HepG2 (cell line): ENCODE measurements around the gene DDX50.

Source experiments
- ATF1 ChIP-seq: IDR thresholded peaks from 2 replicates; pipeline ENCODE4 v1.6.1; 2016; ENCODE audit warnings: mild to moderate bottlenecking, control low read depth
- BHLHE40 ChIP-seq: IDR thresholded peaks from 2 replicates; pipeline ENCODE4 v1.6.1; 2011; ENCODE audit warnings: low read length, improper control_type of control experiment
- CREB1 ChIP-seq, 2 experiments: fragments of 450-650 bp in 1 of 2; IDR thresholded peaks; 2 replicates each; pipeline ENCODE4 v1.6.1; 2016 to 2017; ENCODE audit warnings: control low read depth in 1 of 2, mild to moderate bottlenecking in 1 of 2, missing compliant biosample characterization in 1 of 2, missing genetic modification characterization in 1 of 2
- CTCF ChIP-seq: sonication (generic); formaldehyde crosslinking; IDR thresholded peaks from 2 replicates; pipeline ENCODE4 v1.5.0; 2020; ENCODE audit warnings: mild to moderate bottlenecking, missing genetic modification reagents, moderate library complexity
- EP300 ChIP-seq, 3 experiments: sonication (generic) in 1 of 3; formaldehyde crosslinking in 1 of 3; IDR thresholded peaks; 2 replicates each; pipeline versions ENCODE4 v1.5.1 to v1.6.1; 2011 to 2020; ENCODE audit warnings: low read depth in 2 of 3, low read length in 2 of 3, borderline replicate concordance in 1 of 3, improper control_type of control experiment in 1 of 3, mild to moderate bottlenecking in 1 of 3, missing genetic modification reagents in 1 of 3, moderate library complexity in 1 of 3
- HHEX ChIP-seq: IDR thresholded peaks from 2 replicates; pipeline ENCODE4 v1.6.1; 2016; ENCODE audit warnings: control low read depth
- HMGXB3 ChIP-seq: sonication (generic); formaldehyde crosslinking; IDR thresholded peaks from 2 replicates; pipeline ENCODE4 v1.4.0; 2020; ENCODE audit warnings: missing genetic modification reagents, borderline replicate concordance
- MAZ ChIP-seq, 2 experiments: sonication (generic) in 1 of 2; formaldehyde crosslinking in 1 of 2; IDR thresholded peaks; 2 replicates each; pipeline versions ENCODE4 v1.5.0 to v1.6.1; 2012 to 2020; ENCODE audit warnings: low read depth in 2 of 2, mild to moderate bottlenecking in 2 of 2, borderline replicate concordance in 1 of 2, improper control_type of control experiment in 1 of 2, low read length in 1 of 2, missing genetic modification reagents in 1 of 2, moderate library complexity in 1 of 2
- NFATC3 ChIP-seq: sonication (generic); formaldehyde crosslinking; IDR thresholded peaks from 2 replicates; pipeline ENCODE4 v1.5.1; 2020; ENCODE audit warnings: mild to moderate bottlenecking, missing genetic modification reagents
- PHF5A ChIP-seq: IDR thresholded peaks from one replicate; pipeline ENCODE4 v1.6.1; 2018; ENCODE audit warnings: low read depth, missing genetic modification reagents; ENCODE audit not compliant: unreplicated experiment
- POGZ ChIP-seq: sonication (generic); formaldehyde crosslinking; IDR thresholded peaks from 2 replicates; pipeline ENCODE4 v1.4.0; 2020; ENCODE audit warnings: mild to moderate bottlenecking, missing genetic modification reagents
- RAD21 ChIP-seq: fragments of 450-650 bp; formaldehyde crosslinking; IDR thresholded peaks from 2 replicates; pipeline ENCODE4 v1.5.0; 2020; ENCODE audit warnings: mild to moderate bottlenecking
- ZNF558 ChIP-seq: sonication (generic); formaldehyde crosslinking; IDR thresholded peaks from 2 replicates; pipeline ENCODE4 v1.9.0; 2022; ENCODE audit warnings: mild to moderate bottlenecking, missing genetic modification reagents, borderline replicate concordance

GRCh38 chr10:68925489-68925888 is 24.4 kb downstream of the DDX50 start:
- no peak for TF ChIP-seq BHLHE40
- no peak for TF ChIP-seq HHEX
- TF ChIP-seq POGZ, result no peak
- no peak for TF ChIP-seq RAD21 (CRISPR knock-in tag)
- TF ChIP-seq MAZ (IDR thresholded peaks at IDR 0.05; ENCODE audit: borderline replicate concordance, low read depth, low read length), result no peak
- no peak for TF ChIP-seq MAZ (CRISPR knock-in tag; IDR thresholded peaks at IDR 0.05; ENCODE audit: low read depth)
- TF ChIP-seq CTCF (CRISPR knock-in tag), result no peak
- TF ChIP-seq NFATC3, result no peak
- TF ChIP-seq ATF1 (CRISPR knock-in tag), result no peak
- no peak for TF ChIP-seq EP300 (IDR thresholded peaks at IDR 0.05; ENCODE audit: low read depth in 2 of 2, low read length in 2 of 2)
- no peak for TF ChIP-seq EP300 (CRISPR knock-in tag; IDR thresholded peaks at IDR 0.05; ENCODE audit: borderline replicate concordance)
- TF ChIP-seq ZNF558 (CRISPR knock-in tag), result no peak
- no peak for TF ChIP-seq CREB1 (IDR thresholded peaks at IDR 0.05)
- no peak for TF ChIP-seq CREB1 (CRISPR knock-in tag; IDR thresholded peaks at IDR 0.05)
- no peak for TF ChIP-seq PHF5A (CRISPR knock-in tag)
- TF ChIP-seq HMGXB3 (CRISPR knock-in tag), result no peak
